ENCODE data around the gene B3GNT8. TPM values are rescaled to one million over a fixed set of nuclear protein-coding genes. Genes with fewer than 3 reads are reported as not detected.

The B3GNT8 gene
- total RNA-seq, 2 donors from 2014 or later = 3.6 to 9.1 TPM

- no peaks in the 10 kb centered on the region for H3K9me3 ChIP-seq
- no peaks in the 10 kb centered on the region for H3K36me3 ChIP-seq (replicated peaks in 1 of 2; ENCODE audit: insufficient read depth in 1 of 2, low read depth in 2 of 2)
- no peak overlapping the region for H3K27ac ChIP-seq
- no peak for DNase-seq
- no peaks in the 10 kb centered on the region for H3K27me3 ChIP-seq
- ATAC-seq = no peak
- peaks cover 12% of the 10 kb centered on the region for H3K4me1 ChIP-seq
- H3K4me3 ChIP-seq = no peak overlapping the region
- 40 to 67% methylated on average over 1 of the region's 1 CpG for WGBS, 2 donors
- TF ChIP-seq CTCF (IDR thresholded peaks at IDR 0.05) (no peak), POLR2A (IDR thresholded peaks at IDR 0.05) (no peak)
- intact Hi-C loops (cut with DNase I) = no loop called here
These were observed 30.1 kb upstream of the B3GNT8 start for GRCh38 chr19:41457241-41457640.

- DNase-seq = no peak
- ATAC-seq = peak; percentile 48
- H3K27me3 ChIP-seq = no peaks in the 10 kb centered on the region
- no peaks in the 10 kb centered on the region for H3K9me3 ChIP-seq
- WGBS, 2 donors = 21 to 24% methylated on average over 6 to 7 of the region's 7 CpGs
- no peak for TF ChIP-seq CTCF (IDR thresholded peaks at IDR 0.05)
- TF ChIP-seq POLR2A (IDR thresholded peaks at IDR 0.05) = no peak
- intact Hi-C loops (cut with DNase I) = no loop called here
- H3K27ac ChIP-seq = peak overlapping the region in 2 of 4 donors; percentile 39 to 44
- no peak overlapping the region for H3K4me3 ChIP-seq
- peaks cover 12% of the 10 kb centered on the region for H3K4me1 ChIP-seq
- no peaks in the 10 kb centered on the region for H3K36me3 ChIP-seq (replicated peaks in 1 of 2; ENCODE audit: insufficient read depth in 1 of 2, low read depth in 2 of 2)
These were observed 29.3 kb upstream of the B3GNT8 start for GRCh38 chr19:41456342-41456918.

GRCh38 chr19:41455936-41456335 is 28.8 kb upstream of the B3GNT8 start:
- H3K4me3 ChIP-seq = no peak overlapping the region
- H3K9me3 ChIP-seq = no peaks in the 10 kb centered on the region
- DNase-seq (no peak), ATAC-seq (peak; percentile 48)
- 4 to 8% methylated on average over 2 of the region's 2 CpGs for WGBS, 2 donors
- H3K27me3 ChIP-seq = no peaks in the 10 kb centered on the region
- H3K4me1 ChIP-seq = peaks cover 12% of the 10 kb centered on the region
- no peaks in the 10 kb centered on the region for H3K36me3 ChIP-seq (replicated peaks in 1 of 2; ENCODE audit: insufficient read depth in 1 of 2, low read depth in 2 of 2)
- intact Hi-C loops (cut with DNase I) = no loop called here
- peak overlapping the region in 2 of 4 donors; percentile 39 to 44 for H3K27ac ChIP-seq
- no peak for TF ChIP-seq CTCF (IDR thresholded peaks at IDR 0.05)
- TF ChIP-seq POLR2A (IDR thresholded peaks at IDR 0.05) = no peak

GRCh38 chr19:41452584-41453275 is 25.6 kb upstream of the B3GNT8 start:
- TF ChIP-seq POLR2A (IDR thresholded peaks at IDR 0.05) (no peak), CTCF (IDR thresholded peaks at IDR 0.05) (no peak)
- H3K27ac ChIP-seq = no peak overlapping the region
- no peaks in the 10 kb centered on the region for H3K9me3 ChIP-seq
- WGBS, 2 donors = 46% methylated on average over 5 to 6 of the region's 6 CpGs
- no peak overlapping the region for H3K4me3 ChIP-seq
- no peaks in the 10 kb centered on the region for H3K36me3 ChIP-seq (replicated peaks in 1 of 2; ENCODE audit: insufficient read depth in 1 of 2, low read depth in 2 of 2)
- peaks cover 0 to 3% of the 10 kb centered on the region in 2 donors for H3K27me3 ChIP-seq
- peaks cover 19% of the 10 kb centered on the region for H3K4me1 ChIP-seq
- ATAC-seq = no peak
- no peak for DNase-seq
- intact Hi-C loops (cut with DNase I) = loop anchor here (5.0 kb wide), 1 partner anchor 120 kb away; no protein-coding TSS in a partner anchor

GRCh38 chr19:41449865-41450178 is 22.6 kb upstream of the B3GNT8 start:
- peaks cover 7% of the 10 kb centered on the region for H3K4me1 ChIP-seq
- WGBS, 2 donors = 27 to 32% methylated on average over 3 of the region's 3 CpGs
- H3K9me3 ChIP-seq = no peaks in the 10 kb centered on the region
- H3K36me3 ChIP-seq (replicated peaks in 1 of 2; ENCODE audit: insufficient read depth in 1 of 2, low read depth in 2 of 2) = no peaks in the 10 kb centered on the region
- DNase-seq (no peak), ATAC-seq (no peak)
- H3K27ac ChIP-seq = no peak overlapping the region
- intact Hi-C loops (cut with DNase I) = loop anchor here (5.0 kb wide), 1 partner anchor 122 kb away; no protein-coding TSS in a partner anchor
- peaks cover 0 to 8% of the 10 kb centered on the region in 2 donors for H3K27me3 ChIP-seq
- TF ChIP-seq POLR2A (IDR thresholded peaks at IDR 0.05) (no peak), CTCF (IDR thresholded peaks at IDR 0.05) (no peak)
- no peak overlapping the region for H3K4me3 ChIP-seq

All from body of pancreas (tissue), 4 donors.